Mucosa of descending colon (tissue), 3 donors: Measurements from ENCODE around the gene DRGX. TPM values are rescaled to one million over a fixed set of nuclear protein-coding genes. Genes with fewer than 3 reads are reported as not detected.

Source experiments
- ATAC-seq: fragments of 200-7000 bp; cut with Tn5 transposase; one replicate; pipeline ENCODE4 v1.9.1; 2020; ENCODE audit warnings: mild to moderate bottlenecking, moderate library complexity
- DNase-seq, 3 donors: peaks; one replicate each; pipeline ENCODE4 v3.0.0-alpha.2; 2020
- H3K36me3 ChIP-seq: fragments of 200-600 bp; one replicate; pipeline ENCODE4 v1.8.0; 2021; ENCODE audit warnings: low read depth, mild to moderate bottlenecking
- H3K4me1 ChIP-seq: fragments of 200-600 bp; one replicate; pipeline ENCODE4 v1.8.0; 2021; ENCODE audit warnings: low read depth, mild to moderate bottlenecking
- H3K4me3 ChIP-seq: fragments of 200-600 bp; one replicate; pipeline ENCODE4 v1.8.0; 2021; ENCODE audit warnings: mild to moderate bottlenecking
- H3K9me3 ChIP-seq: fragments of 200-600 bp; one replicate; pipeline ENCODE4 v1.8.0; 2021; ENCODE audit warnings: mild to moderate bottlenecking
- intact Hi-C, 2 donors: fragments of 100-400 bp; cut with DNase I in 1 of 2; cut with micrococcal nuclease in 1 of 2; formaldehyde crosslinking; loops; one replicate each; pipeline versions ENCODE4 v1.11.0 to v1.11.1; 2022; cut with DNase I, micrococcal nuclease
- long read RNA-seq, 2 donors: library from polyadenylated mRNA; unstranded; transcript quantifications; one replicate each; pipeline ENCODE4 v2.0.0, GENCODE V29; 2019 to 2021
- total RNA-seq, 3 donors: library from RNA; stranded (reverse); fragmentation: NEBNext Ultra II Directional in 2 of 3; extraction: Animal tissue kit (Norgen Biotek cat#: 25700) in 2 of 3; gene quantifications; one replicate each; pipeline versions ENCODE4 v1.2.1 to v1.2.4, GENCODE V29; 2021 to 2023
- TF ChIP-seq, protein P1 (sequence below): fragments of 200-600 bp; IDR thresholded peaks from one replicate; pipeline ENCODE4 v1.8.0; 2022; ENCODE audit warnings: antibody characterized with exemption, mild to moderate bottlenecking
- donor health status: DM: no; HTN: no; CAD: no; lungs with moderate emphysema.
- donor health status: DM: no; HTN: no; CAD: no.
- donor health status: DM: no; HTN: yes; CAD: no.

DRGX gene
- total RNA-seq, result under 1 TPM; 0.10 to 0.35 (median 0.22) TPM
- long read RNA-seq, donor 1, result 0 reads
- long read RNA-seq, donor 2, result 0 reads

DNA sequence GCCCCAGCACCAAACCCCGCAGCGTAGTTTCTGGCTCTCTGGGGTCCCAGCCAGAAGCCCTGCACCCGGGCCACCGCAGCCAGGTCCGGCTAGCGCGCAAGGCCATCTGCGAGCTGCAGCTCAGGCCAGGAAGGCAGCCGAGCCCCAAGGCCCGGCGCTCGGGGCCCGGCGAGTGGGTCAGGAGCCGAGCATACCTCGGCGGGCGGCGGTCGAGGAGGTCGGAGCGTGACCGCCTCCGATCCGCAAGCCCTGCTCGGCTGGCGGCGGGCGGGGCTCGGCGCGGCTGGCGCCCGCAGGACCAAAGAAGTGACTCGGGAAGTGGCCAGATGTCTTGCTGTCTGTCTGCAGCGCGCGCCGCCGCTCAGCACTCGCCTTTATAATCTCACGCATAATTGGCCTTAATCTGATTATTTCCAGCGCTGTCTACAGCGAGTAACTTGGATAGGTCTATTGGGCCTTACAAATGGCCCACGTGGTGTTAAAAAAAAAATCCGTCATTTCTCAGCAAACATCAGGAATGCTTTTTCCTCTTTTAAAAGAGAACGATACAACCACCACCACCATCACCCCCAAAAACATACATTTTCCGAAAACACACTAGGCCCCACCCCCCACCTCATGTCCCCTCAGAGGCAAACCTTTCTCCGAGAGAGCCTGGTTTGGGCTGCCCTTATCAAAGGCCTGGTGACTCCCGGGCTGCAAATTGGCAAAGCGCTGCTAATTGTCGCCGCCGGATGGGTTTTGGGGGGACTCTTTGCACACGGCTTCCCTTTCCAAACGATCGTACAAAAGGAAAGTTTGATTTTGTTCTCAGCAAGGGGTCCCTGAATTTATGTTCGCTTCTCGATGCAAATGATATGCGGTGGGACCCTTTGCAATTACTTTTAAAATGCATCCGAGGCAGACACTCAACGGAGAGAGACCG is at the start of gene DRGX:
TSS of gene DRGX (minus strand) at position 349 of the 925 bp plus-strand sequence. CDS start 649 bp downstream, outside the sequence.
- Histone ChIP-seq H3K36me3 (no peaks in the 10 kb centered on the region), H3K4me3 (no peak within 1 kb of the TSS), H3K4me1 (peaks cover 4% of the 10 kb centered on the region), H3K9me3 (no peaks in the 10 kb centered on the region)
- peak; percentile 5 for ATAC-seq
- no peak for DNase-seq
- intact Hi-C loops, result no loop called here
- TF ChIP-seq, protein P1, sequence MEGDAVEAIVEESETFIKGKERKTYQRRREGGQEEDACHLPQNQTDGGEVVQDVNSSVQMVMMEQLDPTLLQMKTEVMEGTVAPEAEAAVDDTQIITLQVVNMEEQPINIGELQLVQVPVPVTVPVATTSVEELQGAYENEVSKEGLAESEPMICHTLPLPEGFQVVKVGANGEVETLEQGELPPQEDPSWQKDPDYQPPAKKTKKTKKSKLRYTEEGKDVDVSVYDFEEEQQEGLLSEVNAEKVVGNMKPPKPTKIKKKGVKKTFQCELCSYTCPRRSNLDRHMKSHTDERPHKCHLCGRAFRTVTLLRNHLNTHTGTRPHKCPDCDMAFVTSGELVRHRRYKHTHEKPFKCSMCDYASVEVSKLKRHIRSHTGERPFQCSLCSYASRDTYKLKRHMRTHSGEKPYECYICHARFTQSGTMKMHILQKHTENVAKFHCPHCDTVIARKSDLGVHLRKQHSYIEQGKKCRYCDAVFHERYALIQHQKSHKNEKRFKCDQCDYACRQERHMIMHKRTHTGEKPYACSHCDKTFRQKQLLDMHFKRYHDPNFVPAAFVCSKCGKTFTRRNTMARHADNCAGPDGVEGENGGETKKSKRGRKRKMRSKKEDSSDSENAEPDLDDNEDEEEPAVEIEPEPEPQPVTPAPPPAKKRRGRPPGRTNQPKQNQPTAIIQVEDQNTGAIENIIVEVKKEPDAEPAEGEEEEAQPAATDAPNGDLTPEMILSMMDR, result no peak

DNA sequence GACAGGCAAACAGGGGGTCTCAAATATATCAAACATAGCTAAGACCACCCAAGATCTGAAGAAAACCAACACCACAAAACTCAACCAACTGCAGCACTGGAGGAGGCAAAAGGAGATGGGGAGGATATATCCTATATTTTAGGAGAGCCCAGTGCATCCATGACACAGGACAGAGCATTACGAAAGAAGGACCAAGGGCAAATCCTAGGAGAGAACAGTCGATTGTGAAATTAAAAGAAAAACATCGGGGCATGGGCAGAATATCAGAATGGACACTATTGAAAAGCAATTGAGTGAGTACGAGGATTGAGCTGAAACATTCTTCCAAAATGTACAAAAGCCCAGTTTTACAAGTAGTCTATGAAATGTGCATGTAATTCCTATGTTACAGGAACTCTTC is 48.5 kb upstream of the DRGX start:
- DNase-seq (no peak), ATAC-seq (no peak)
- H3K4me1 ChIP-seq, result no peaks in the 10 kb centered on the region
- TF ChIP-seq, protein P1, result no peak
- no peak overlapping the region for H3K4me3 ChIP-seq
- H3K36me3 ChIP-seq, result no peaks in the 10 kb centered on the region
- intact Hi-C loops, result no loop called here
- peaks cover 13% of the 10 kb centered on the region for H3K9me3 ChIP-seq

DNA sequence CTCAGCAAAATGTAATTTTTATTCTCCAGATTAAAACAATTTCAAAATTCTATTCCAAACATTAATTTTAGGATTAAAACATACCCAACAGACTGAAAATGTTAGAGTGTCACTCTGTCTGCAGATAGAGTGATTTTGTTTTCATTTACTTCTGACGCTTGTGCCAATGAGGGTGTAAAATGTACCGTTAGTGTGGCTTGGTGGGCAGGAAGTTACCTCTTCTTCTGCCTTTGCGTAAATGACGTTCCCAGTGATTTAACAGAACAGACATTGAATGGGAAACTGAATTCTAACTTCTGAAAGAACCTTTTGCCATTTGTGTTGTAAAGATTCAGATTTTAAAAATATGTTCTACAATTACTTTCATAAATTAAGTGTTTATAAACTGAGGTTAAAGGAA is 47.0 kb upstream of the DRGX start:
- TF ChIP-seq, protein P1, result no peak
- H3K4me3 ChIP-seq, result no peak overlapping the region
- no peaks in the 10 kb centered on the region for H3K9me3 ChIP-seq
- DNase-seq (no peak), ATAC-seq (no peak)
- intact Hi-C loops, result no loop called here
- H3K36me3 ChIP-seq, result no peaks in the 10 kb centered on the region
- no peaks in the 10 kb centered on the region for H3K4me1 ChIP-seq

DNA sequence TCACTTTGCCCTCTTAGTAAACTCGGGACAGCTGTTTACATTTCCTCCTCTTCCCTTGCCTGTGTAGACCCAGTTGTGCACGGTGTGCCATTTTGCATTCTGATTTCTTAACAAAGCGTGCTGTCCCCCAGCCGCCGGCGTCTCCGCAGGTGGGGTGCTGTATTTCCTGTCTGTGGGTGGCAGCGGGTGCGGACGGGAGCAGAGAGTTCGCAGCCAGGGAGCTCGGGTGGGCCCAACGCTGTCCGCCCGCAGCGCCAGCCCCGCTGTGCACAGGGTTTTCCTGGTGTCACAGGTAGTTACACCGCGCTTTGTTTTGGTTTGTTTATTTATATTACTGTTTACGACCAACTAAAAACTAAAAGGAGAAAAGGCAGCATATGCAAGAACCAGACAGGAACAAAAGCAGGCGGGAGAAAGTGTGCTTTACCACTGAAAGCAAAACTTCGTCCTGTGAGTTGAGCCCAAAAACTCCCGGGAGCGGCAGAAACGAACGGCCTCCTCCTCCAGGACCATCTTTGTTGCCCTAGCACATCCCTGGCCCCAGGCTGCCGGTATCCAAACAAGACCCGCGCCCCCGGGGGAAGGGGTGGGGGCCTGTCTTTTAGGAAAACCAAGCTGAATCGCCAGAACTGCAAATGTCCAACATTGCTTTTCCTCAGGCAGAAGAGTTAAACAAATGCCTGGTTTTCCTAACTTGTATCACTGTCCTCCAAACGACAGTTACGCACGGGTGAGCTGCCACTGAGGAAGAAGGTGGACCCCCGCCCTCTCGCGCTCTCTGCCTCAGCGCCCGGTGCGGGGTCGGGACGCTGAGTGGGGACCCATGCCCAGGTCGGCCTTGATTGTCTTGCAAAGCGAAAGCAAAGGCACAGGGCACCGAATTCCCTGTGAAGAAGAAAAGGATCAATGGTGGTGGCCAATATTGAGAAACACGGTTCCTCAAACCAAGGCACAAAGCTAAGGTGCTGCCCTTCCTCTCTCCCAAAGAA is 45.9 kb upstream of the DRGX start:
- ATAC-seq (no peak), DNase-seq (no peak)
- Histone ChIP-seq H3K36me3 (no peaks in the 10 kb centered on the region), H3K4me3 (no peak overlapping the region), H3K4me1 (no peaks in the 10 kb centered on the region), H3K9me3 (no peaks in the 10 kb centered on the region)
- TF ChIP-seq, protein P1, result no peak
- intact Hi-C loops, result no loop called here

DNA sequence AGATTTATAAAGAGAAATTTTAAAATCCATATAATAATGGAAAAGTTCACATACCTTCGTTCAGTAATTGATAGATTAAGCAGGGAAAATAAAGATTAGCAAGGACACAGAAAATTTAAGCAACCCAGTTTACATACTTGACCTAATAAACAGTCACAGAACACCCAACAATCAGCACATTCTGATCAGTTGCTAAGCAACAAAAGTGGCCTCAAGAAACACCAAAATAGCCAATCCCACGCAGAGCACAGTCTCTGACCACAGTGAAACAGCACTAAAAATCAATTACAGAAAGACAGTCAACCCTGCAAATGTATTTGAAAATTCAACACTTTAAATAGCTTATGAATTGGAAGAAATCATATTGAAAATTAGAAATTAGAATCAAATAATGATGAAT is 39.3 kb upstream of the DRGX start:
- ATAC-seq (no peak), DNase-seq (no peak)

More for the DNA sequence above, 39.3 kb upstream of the DRGX start:
- intact Hi-C loops, result no loop called here
- Histone ChIP-seq H3K4me3 (no peak overlapping the region), H3K4me1 (no peaks in the 10 kb centered on the region), H3K36me3 (no peaks in the 10 kb centered on the region), H3K9me3 (no peaks in the 10 kb centered on the region)
- TF ChIP-seq, protein P1, result no peak
